ENCODE measurements around the gene PEX1.

PEX1 gene

DNA sequence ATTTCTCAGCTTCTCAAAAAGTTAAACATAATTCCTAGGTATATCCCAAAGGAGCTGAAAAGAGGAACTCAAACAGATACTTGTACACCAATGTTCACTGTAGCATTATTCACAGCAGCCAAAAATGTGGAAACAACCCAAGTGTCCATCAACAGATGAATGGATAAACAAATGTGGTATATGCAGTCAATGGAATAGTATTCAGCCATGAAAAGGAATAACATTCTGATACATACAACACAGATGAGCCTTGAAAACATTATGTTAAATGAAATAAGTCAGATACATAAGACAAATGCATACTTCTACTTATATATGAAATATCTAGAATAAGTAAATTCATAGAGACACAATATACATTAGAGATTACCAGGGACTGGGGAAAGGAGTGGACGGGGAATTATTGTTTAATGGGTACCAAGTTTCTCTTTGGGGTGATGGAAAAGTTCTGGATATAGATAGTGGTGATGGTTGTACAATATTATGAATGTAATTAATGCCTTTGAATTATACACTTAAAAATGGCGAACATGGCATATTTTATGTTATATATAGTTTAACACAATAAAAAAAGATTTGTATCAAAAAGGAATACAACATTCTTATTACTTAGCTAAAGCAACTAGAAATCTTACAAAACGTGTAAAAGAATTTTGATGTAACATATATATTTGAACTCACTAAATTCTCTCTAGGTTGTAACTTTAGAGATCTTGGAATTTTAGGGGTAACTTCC, 15.0 kb downstream of the PEX1 start:
- peaks cover 30% of the 10 kb centered on the region for H3K36me3 ChIP-seq (ENCODE audit: low read length)
- no peak overlapping the region for H3K9ac ChIP-seq (ENCODE audit: low read length)

DNA sequence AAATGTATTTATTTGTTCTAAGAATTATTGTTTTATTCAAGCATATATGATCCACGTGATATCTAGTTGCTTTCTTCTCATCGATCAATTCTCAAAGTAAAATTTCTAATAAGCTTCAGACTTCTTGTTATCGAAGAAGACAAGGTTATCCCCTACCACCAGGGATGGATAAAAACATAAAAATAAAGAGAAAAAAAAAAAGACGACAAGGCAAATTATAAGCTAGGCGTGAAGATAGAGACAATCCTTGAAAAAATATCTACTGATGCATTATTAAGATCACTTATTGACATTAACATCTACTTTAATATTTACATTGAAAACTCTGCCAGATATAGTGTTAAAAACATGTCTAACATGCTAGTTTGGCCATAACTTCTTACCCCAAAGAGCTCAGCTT, 19.4 kb downstream of the PEX1 start:
- H3K4me3 ChIP-seq (ENCODE audit: insufficient read depth, low read length, poor library complexity, severe bottlenecking): no peak overlapping the region
- no peak overlapping the region for H3K9ac ChIP-seq (ENCODE audit: low read length)
- H3K9me3 ChIP-seq (ENCODE audit: insufficient read depth, low read length): no peaks in the 10 kb centered on the region
- no peaks in the 10 kb centered on the region for H3K79me2 ChIP-seq (ENCODE audit: insufficient read depth, low read length)
- H3K9me2 ChIP-seq (replicated peaks; ENCODE audit: insufficient read depth, low read length): no peaks in the 10 kb centered on the region
- no peak overlapping the region for H3K27ac ChIP-seq (ENCODE audit: low read depth, low read length)
- H3K4me2 ChIP-seq (ENCODE audit: low read depth, low read length, poor library complexity, severe bottlenecking): no peak overlapping the region
- no peaks in the 10 kb centered on the region for H4K20me1 ChIP-seq (ENCODE audit: low read depth, low read length)
- H3F3A ChIP-seq (ENCODE audit: insufficient read depth): no peaks in the 10 kb centered on the region
- peaks cover 34% of the 10 kb centered on the region for H3K36me3 ChIP-seq (ENCODE audit: low read length)
- no peak overlapping the region for H2AFZ ChIP-seq (ENCODE audit: low read depth, low read length, severe bottlenecking)
- no peaks in the 10 kb centered on the region for H3K27me3 ChIP-seq (ENCODE audit: low read length)
- TF ChIP-seq, protein P1, sequence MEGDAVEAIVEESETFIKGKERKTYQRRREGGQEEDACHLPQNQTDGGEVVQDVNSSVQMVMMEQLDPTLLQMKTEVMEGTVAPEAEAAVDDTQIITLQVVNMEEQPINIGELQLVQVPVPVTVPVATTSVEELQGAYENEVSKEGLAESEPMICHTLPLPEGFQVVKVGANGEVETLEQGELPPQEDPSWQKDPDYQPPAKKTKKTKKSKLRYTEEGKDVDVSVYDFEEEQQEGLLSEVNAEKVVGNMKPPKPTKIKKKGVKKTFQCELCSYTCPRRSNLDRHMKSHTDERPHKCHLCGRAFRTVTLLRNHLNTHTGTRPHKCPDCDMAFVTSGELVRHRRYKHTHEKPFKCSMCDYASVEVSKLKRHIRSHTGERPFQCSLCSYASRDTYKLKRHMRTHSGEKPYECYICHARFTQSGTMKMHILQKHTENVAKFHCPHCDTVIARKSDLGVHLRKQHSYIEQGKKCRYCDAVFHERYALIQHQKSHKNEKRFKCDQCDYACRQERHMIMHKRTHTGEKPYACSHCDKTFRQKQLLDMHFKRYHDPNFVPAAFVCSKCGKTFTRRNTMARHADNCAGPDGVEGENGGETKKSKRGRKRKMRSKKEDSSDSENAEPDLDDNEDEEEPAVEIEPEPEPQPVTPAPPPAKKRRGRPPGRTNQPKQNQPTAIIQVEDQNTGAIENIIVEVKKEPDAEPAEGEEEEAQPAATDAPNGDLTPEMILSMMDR (IDR thresholded peaks at IDR 0.05; ENCODE audit: insufficient read depth, low read length, poor library complexity, severe bottlenecking): no peak
- no peak for TF ChIP-seq EZH2phosphoT487 (conservative IDR thresholded peaks at IDR 0.05; ENCODE audit: low read length)

More for the DNA sequence above, 15.0 kb downstream of the PEX1 start:
- no peaks in the 10 kb centered on the region for H3F3A ChIP-seq (ENCODE audit: insufficient read depth)
- no peak overlapping the region for H3K4me2 ChIP-seq (ENCODE audit: low read depth, low read length, poor library complexity, severe bottlenecking)
- H4K20me1 ChIP-seq (ENCODE audit: low read depth, low read length): no peaks in the 10 kb centered on the region
- no peak for TF ChIP-seq EZH2phosphoT487 (conservative IDR thresholded peaks at IDR 0.05; ENCODE audit: low read length)
- TF ChIP-seq, protein P1 (IDR thresholded peaks at IDR 0.05; ENCODE audit: insufficient read depth, low read length, poor library complexity, severe bottlenecking): no peak
- no peak overlapping the region for H3K4me3 ChIP-seq (ENCODE audit: insufficient read depth, low read length, poor library complexity, severe bottlenecking)
- no peaks in the 10 kb centered on the region for H3K9me3 ChIP-seq (ENCODE audit: insufficient read depth, low read length)
- H3K27me3 ChIP-seq (ENCODE audit: low read length): no peaks in the 10 kb centered on the region
- H3K79me2 ChIP-seq (ENCODE audit: insufficient read depth, low read length): no peaks in the 10 kb centered on the region
- no peak overlapping the region for H2AFZ ChIP-seq (ENCODE audit: low read depth, low read length, severe bottlenecking)
- no peaks in the 10 kb centered on the region for H3K9me2 ChIP-seq (replicated peaks; ENCODE audit: insufficient read depth, low read length)
- no peak overlapping the region for H3K27ac ChIP-seq (ENCODE audit: low read depth, low read length)

DNA sequence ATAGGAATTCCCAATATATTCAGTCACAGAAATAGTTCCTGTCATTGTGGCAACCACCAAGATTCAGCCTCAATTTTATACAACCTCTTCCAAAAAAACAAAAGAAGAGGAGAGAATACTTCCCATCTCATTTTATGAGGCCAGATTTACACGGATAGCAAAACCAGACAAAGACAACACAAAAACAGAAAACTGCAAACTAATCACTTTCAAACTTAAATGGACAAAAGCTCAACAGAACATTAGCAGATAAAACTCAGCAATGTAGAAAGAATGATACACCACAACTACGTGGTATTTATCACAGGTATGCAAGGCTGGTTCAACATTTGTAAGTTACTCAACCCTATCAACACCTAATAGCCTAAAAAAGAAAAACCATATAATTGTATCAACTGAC, 22.0 kb downstream of the PEX1 start:
- peaks cover 44% of the 10 kb centered on the region for H3K36me3 ChIP-seq (ENCODE audit: low read length)
- H2AFZ ChIP-seq (ENCODE audit: low read depth, low read length, severe bottlenecking): no peak overlapping the region
- TF ChIP-seq, protein P1 (IDR thresholded peaks at IDR 0.05; ENCODE audit: insufficient read depth, low read length, poor library complexity, severe bottlenecking): no peak
- TF ChIP-seq EZH2phosphoT487 (conservative IDR thresholded peaks at IDR 0.05; ENCODE audit: low read length): no peak

More for the DNA sequence above, 22.0 kb downstream of the PEX1 start:
- Histone ChIP-seq H3F3A (ENCODE audit: insufficient read depth) (no peaks in the 10 kb centered on the region; the same call in 1 of the 2 replicates), H3K27ac (ENCODE audit: low read depth, low read length) (no peak overlapping the region), H3K4me2 (ENCODE audit: low read depth, low read length, poor library complexity, severe bottlenecking) (no peak overlapping the region), H3K9me2 (replicated peaks; ENCODE audit: insufficient read depth, low read length) (no peaks in the 10 kb centered on the region), H3K4me3 (ENCODE audit: insufficient read depth, low read length, poor library complexity, severe bottlenecking) (no peak overlapping the region), H3K27me3 (ENCODE audit: low read length) (no peaks in the 10 kb centered on the region), H3K9me3 (ENCODE audit: insufficient read depth, low read length) (no peaks in the 10 kb centered on the region), H3K9ac (ENCODE audit: low read length) (no peak overlapping the region), H3K79me2 (ENCODE audit: insufficient read depth, low read length) (no peaks in the 10 kb centered on the region), H4K20me1 (ENCODE audit: low read depth, low read length) (no peaks in the 10 kb centered on the region)
